K562 (cell line): ENCODE results near the gene EVI5L. TPM values are rescaled to one million over a fixed set of nuclear protein-coding genes. Genes with fewer than 3 reads are reported as not detected.

Experiments used
- ATAC-seq: fragments of 200-7000 bp; cut with Tn5 transposase; 3 replicates; pipeline ENCODE4 v1.9.1; 2020; ENCODE audit warnings: moderate library complexity
- BruUV-seq: library from RNA; stranded (reverse); fragments of 400-500 nt; replicated peaks from 2 replicates; lab custom pipeline; 2021; lab: Mats Ljungman, UMichigan
- CTCF ChIA-PET: fragments of 300-600 bp; formaldehyde crosslinking; extraction: SDS; loops from one replicate; lab custom pipeline; 2021; ENCODE audit warnings: low intra/inter-chr PET ratio; lab: Yijun Ruan, JAX
- POLR2A ChIA-PET: fragments of 300-600, 350-650 bp; sonication (Branson Sonifier 250); formaldehyde crosslinking; extraction: SDS; loops from one replicate; lab custom pipeline; 2021; ENCODE audit warnings: antibody characterized with exemption, inconsistent platforms; lab: Yijun Ruan, JAX
- DNase-seq, 4 experiments: peaks; one replicate each; pipeline versions ENCODE4 v3.0.0 to v3.0.0-alpha.2; 2011 to 2018; ENCODE audit warnings: low spot score in 3 of 4, mixed read lengths in 3 of 4; ENCODE audit errors: extremely low read depth in 1 of 4
- FAIRE-seq: peaks from 2 replicates; lab custom pipeline; 2011; peaks lifted over from hg19 to GRCh38; lab: Jason Lieb, UNC
- H2AFZ ChIP-seq: 2 replicates; pipeline ENCODE4 v1.6.0; 2011; ENCODE audit warnings: low read depth, low read length, control low read depth, inconsistent platforms
- H3K27ac ChIP-seq: fragments of 200-600 bp; 3 replicates; pipeline ENCODE4 v1.8.0; 2011; ENCODE audit warnings: low read depth, mild to moderate bottlenecking, control low read depth, inconsistent platforms, low read length, moderate library complexity, mixed read lengths; ENCODE audit errors: extremely low read depth
- H3K27me3 ChIP-seq, 2 experiments: fragments of 300-600 bp in 1 of 2; 2 replicates in 1 of 2; 3 replicates in 1 of 2; pipeline versions ENCODE4 v1.6.0 to v1.8.0; 2011; ENCODE audit warnings: inconsistent platforms in 2 of 2, low read length in 2 of 2, mild to moderate bottlenecking in 1 of 2, mixed read lengths in 1 of 2, moderate library complexity in 1 of 2; ENCODE audit not compliant: control insufficient read depth in 2 of 2, insufficient read depth in 2 of 2
- H3K36me3 ChIP-seq: fragments of 300-600 bp; 3 replicates; pipeline ENCODE4 v1.8.0; 2011; ENCODE audit warnings: mild to moderate bottlenecking, low read length, inconsistent platforms; ENCODE audit not compliant: control insufficient read depth, insufficient read depth
- H3K4me1 ChIP-seq, 2 experiments: fragments of 200-600 bp in 1 of 2; replicated peaks in 1 of 2; 2 replicates in 1 of 2; 3 replicates in 1 of 2; pipeline versions ENCODE4 v1.5.1 to v1.8.0; 2011; ENCODE audit warnings: inconsistent platforms in 2 of 2, low read length in 2 of 2, mild to moderate bottlenecking in 1 of 2, mixed read lengths in 1 of 2, moderate library complexity in 1 of 2; ENCODE audit not compliant: control insufficient read depth in 2 of 2, insufficient read depth in 2 of 2
- H3K4me2 ChIP-seq: 2 replicates; pipeline ENCODE4 v1.6.1; 2011; ENCODE audit warnings: low read length, control low read depth, inconsistent platforms, mixed read lengths; ENCODE audit not compliant: insufficient read depth
- H3K4me3 ChIP-seq: fragments of 200-600 bp; sonication (generic), shearing (Covaris generic); 2 replicates; pipeline ENCODE4 v1.5.1; 2016; ENCODE audit warnings: control low read depth, inconsistent platforms
- H3K79me2 ChIP-seq: fragments of 200-600 bp; 3 replicates; pipeline ENCODE4 v1.8.0; 2011; ENCODE audit warnings: low read length, inconsistent platforms; ENCODE audit not compliant: control insufficient read depth, insufficient read depth
- H3K9ac ChIP-seq, 2 experiments: 2 replicates each; pipeline versions ENCODE4 v1.6.0 to v1.6.1; 2011; ENCODE audit warnings: low read depth in 2 of 2, low read length in 2 of 2, control low read depth in 1 of 2, inconsistent platforms in 1 of 2, mild to moderate bottlenecking in 1 of 2, mixed read lengths in 1 of 2; ENCODE audit not compliant: insufficient read depth in 1 of 2
- H3K9me1 ChIP-seq: one replicate; pipeline ENCODE4 v1.6.0; 2011; ENCODE audit warnings: inconsistent platforms, mild to moderate bottlenecking, low read length, moderate library complexity; ENCODE audit not compliant: control insufficient read depth, insufficient read depth
- H3K9me3 ChIP-seq: replicated peaks from 2 replicates; pipeline ENCODE4 v1.5.1; 2011; ENCODE audit warnings: low read depth, low read length, inconsistent platforms; ENCODE audit not compliant: control insufficient read depth, insufficient read depth
- H4K20me1 ChIP-seq: replicated peaks from 2 replicates; pipeline ENCODE4 v1.6.1; 2011; ENCODE audit warnings: low read length, inconsistent platforms, mixed read lengths; ENCODE audit not compliant: control insufficient read depth, insufficient read depth
- ARID1B ChIP-seq: fragments of 450-650 bp; IDR thresholded peaks from 2 replicates; pipeline ENCODE4 v1.6.1; 2016; ENCODE audit warnings: antibody characterized with exemption, mild to moderate bottlenecking, inconsistent platforms
- C11orf30 ChIP-seq: fragments of 450-650 bp; IDR thresholded peaks from 2 replicates; pipeline ENCODE4 v1.6.1; 2016; ENCODE audit warnings: low read depth, mild to moderate bottlenecking
- CEBPZ ChIP-seq: fragments of 150-350 bp; IDR thresholded peaks from 2 replicates; pipeline ENCODE4 v1.6.1; 2014; ENCODE audit warnings: low read depth, mild to moderate bottlenecking, low read length, borderline replicate concordance
- DDX20 ChIP-seq: fragments of 450-650 bp; IDR thresholded peaks from 2 replicates; pipeline ENCODE4 v1.6.1; 2016; ENCODE audit warnings: missing genetic modification characterization, low read depth, mild to moderate bottlenecking, missing compliant biosample characterization, moderate library complexity
- ETV1 ChIP-seq: fragments of 450-650 bp; conservative IDR thresholded peaks from 2 replicates; pipeline ENCODE4 v1.6.1; 2016; ENCODE audit warnings: missing genetic modification characterization, control low read depth, low read depth, missing compliant biosample characterization
- FOXA3 ChIP-seq, 2 experiments: fragments of 450-650 bp in 1 of 2; sonication (generic) in 1 of 2; formaldehyde crosslinking; IDR thresholded peaks in 1 of 2; conservative IDR thresholded peaks in 1 of 2; 2 replicates each; pipeline versions ENCODE4 v1.4.0 to v1.8.0; 2020 to 2022; ENCODE audit warnings: mild to moderate bottlenecking in 2 of 2, missing genetic modification reagents in 1 of 2
- GMEB1 ChIP-seq: fragments of 250-450 bp; sonication (Bioruptor Pico); IDR thresholded peaks from 2 replicates; pipeline ENCODE4 v1.4.0; 2020; ENCODE audit warnings: mild to moderate bottlenecking
- HMG20A ChIP-seq: fragments of 450-650 bp; formaldehyde crosslinking; conservative IDR thresholded peaks from 2 replicates; pipeline ENCODE4 v1.4.0; 2020; ENCODE audit warnings: mild to moderate bottlenecking, mixed read lengths
- KAT7 ChIP-seq: sonication (generic); formaldehyde crosslinking; IDR thresholded peaks from 2 replicates; pipeline ENCODE4 v1.8.0; 2022; ENCODE audit warnings: missing genetic modification reagents, mild to moderate bottlenecking, borderline replicate concordance
- KDM1A ChIP-seq, 2 experiments: fragments of 450-650 bp; IDR thresholded peaks; 2 replicates each; pipeline ENCODE4 v1.6.1; 2016; ENCODE audit warnings: mild to moderate bottlenecking in 2 of 2
- MAFK ChIP-seq: IDR thresholded peaks from 2 replicates; pipeline ENCODE4 v1.6.1; 2011; ENCODE audit warnings: low read length, improper control_type of control experiment
- OTX1 ChIP-seq: fragments of 450-650 bp; formaldehyde crosslinking; IDR thresholded peaks from 2 replicates; pipeline ENCODE4 v1.4.0; 2022; ENCODE audit warnings: mild to moderate bottlenecking
- ZFP91 ChIP-seq: sonication (generic); formaldehyde crosslinking; IDR thresholded peaks from 2 replicates; pipeline ENCODE4 v1.8.0; 2022; ENCODE audit warnings: mild to moderate bottlenecking, missing genetic modification reagents
- ZKSCAN3 ChIP-seq: fragments of 250-450 bp; sonication (Bioruptor Pico); IDR thresholded peaks from 2 replicates; pipeline ENCODE4 v1.4.0; 2020
- ZNF253 ChIP-seq: fragments of 250-450 bp; sonication (Bioruptor Pico); conservative IDR thresholded peaks from 2 replicates; pipeline ENCODE4 v1.6.1; 2021; ENCODE audit warnings: mild to moderate bottlenecking
- WGBS: fragments of 100-300 bp; shearing (Covaris generic); methylation state at CpG from one replicate; pipeline ENCODE4 v1.1.6; 2016; ENCODE audit warnings: low coverage, mixed read lengths; ENCODE audit not compliant: insufficient coverage; ENCODE audit errors: missing lambda C conversion rate; 5-methylcytosine and 5-hydroxymethylcytosine counted together
- in situ Hi-C: fragments of 300-500 bp; cut with MboI; formaldehyde crosslinking; loops from 4 replicates; pipeline ENCODE4 v1.15.0; 2018; ENCODE audit warnings: inconsistent platforms, mixed read lengths
- intact Hi-C: fragments of 100-400 bp; cut with micrococcal nuclease; formaldehyde crosslinking; loops from 2 replicates; pipeline ENCODE4 v1.14.2; 2022
- polyA plus RNA-seq, 8 experiments: library from polyadenylated mRNA; depleted of rRNA in 4 of 8; stranded (reverse) in 5 of 8; unstranded in 3 of 8; fragments of >200 nt; fragmentation: Nextera tagmentation in 2 of 8; fragmentation: Illumina TruSeq in 1 of 8; extraction: Ambion mirVana in 2 of 8; extraction: Trizol in 1 of 8; gene quantifications; 2 replicates each; pipeline versions ENCODE4 v1.2.1 to v1.2.3, GENCODE V29; 2011 to 2014; ENCODE audit warnings: inconsistent platforms in 1 of 8, missing spikeins in 1 of 8
- total RNA-seq, 7 experiments: library from RNA; depleted of rRNA in 6 of 7; stranded (reverse); fragments of >200 nt in 6 of 7; fragmentation: Illumina TruSeq in 2 of 7; extraction: Trizol in 2 of 7; gene quantifications; 2 replicates each; pipeline versions ENCODE4 v1.2.1 to v1.2.3, GENCODE V29; 2011 to 2021; ENCODE audit warnings: low replicate concordance in 1 of 7

The EVI5L gene
- total and polyA plus RNA-seq, 9 of the 15 experiments (the other 6 are each of a cell fraction or from before 2014, with no cell fraction given) = 0.69 to 1.8 (median 1.2) TPM; not detected in 2

- TF ChIP-seq OTX1 (CRISPR knock-in tag) (no peak), ZNF253 (no peak), MAFK (no peak), GMEB1 (CRISPR knock-in tag) (no peak), ARID1B (no peak), ETV1 (no peak)
These were observed 13.5 kb downstream of the EVI5L start (continued) for GRCh38 chr19:7843521-7843920.

- Histone ChIP-seq H3K4me1 (peaks cover 0 to 20% of the 10 kb centered on the region in 2 experiments; a peak in 1 of 5 replicates), H3K27ac (no peak overlapping the region), H3K79me2 (no peaks in the 10 kb centered on the region), H3K9me1 (peaks cover 3% of the 10 kb centered on the region), H2AFZ (no peak overlapping the region), H4K20me1 (peaks cover 16% of the 10 kb centered on the region), H3K4me3 (no peak overlapping the region), H3K9me3 (peaks cover 12% of the 10 kb centered on the region), H3K27me3 (peaks cover 10 to 46% of the 10 kb centered on the region in 2 experiments; a peak in 4 of 5 replicates), H3K9ac (peak overlapping the region in 1 of 2 experiments; percentile 43; a peak in 1 of 4 replicates), H3K4me2 (no peak overlapping the region), H3K36me3 (no peaks in the 10 kb centered on the region)
- BruUV-seq = no TSS peak
- no peak for FAIRE-seq
- CTCF ChIA-PET = no interaction called here
- no peak for DNase-seq
- intact Hi-C loops = no loop called here
- 5% methylated on average over 5 of the region's 5 CpGs for WGBS
- POLR2A ChIA-PET = interaction anchor here (0.6 to 1.1 kb wide), 2 partner anchors 13 to 685 kb away, joined by 3 read pairs; no protein-coding TSS in a partner anchor
- in situ Hi-C loops = no loop called here
- no peak for ATAC-seq
- no peak for TF ChIP-seq ZKSCAN3 (CRISPR knock-in tag)
- no peak for TF ChIP-seq C11orf30
- TF ChIP-seq HMG20A (CRISPR knock-in tag) = no peak
- TF ChIP-seq KDM1A (IDR thresholded peaks at IDR 0.05) = no peak
- TF ChIP-seq FOXA3 (CRISPR knock-in tag; conservative IDR thresholded peaks at IDR 0.05 in 1 of 2, IDR thresholded peaks at IDR 0.05 in 1 of 2) = no peak
- TF ChIP-seq KAT7 (CRISPR knock-in tag) = no peak
- TF ChIP-seq DDX20 = no peak
- no peak for TF ChIP-seq ZFP91
- no peak for TF ChIP-seq CEBPZ
These were observed 14.4 kb downstream of the EVI5L start for GRCh38 chr19:7844405-7844804.
